Fibroblast of skin of abdomen (primary cell): Measurements from ENCODE around the gene MSS51. TPM values are rescaled to one million over a fixed set of nuclear protein-coding genes. Genes with fewer than 3 reads are reported as not detected.

Experiments used
- DNase-seq: peaks from one replicate; pipeline ENCODE4 v3.0.0-alpha.2; 2013
- polyA plus RNA-seq, 2 experiments: library from polyadenylated mRNA; unstranded; fragments of 120-200 nt; gene quantifications; one replicate each; pipeline ENCODE4 v1.2.1, GENCODE V29; 2013; ENCODE audit not compliant: insufficient read length in 2 of 2

Gene MSS51
- polyA plus RNA-seq (2013, experiment 1 of 2; ENCODE audit: insufficient read length): 2.0 TPM
- 2.0 TPM for polyA plus RNA-seq (2013, experiment 2 of 2; ENCODE audit: insufficient read length)

GRCh38 chr10:73433538-73433867 is at the start of gene MSS51:
MSS51 (minus strand) TSS chr10:73433561; CDS start chr10:73428284, 5,277 bp downstream.
- DNase-seq: no peak

GRCh38 chr10:73480158-73480557 is 46.8 kb upstream of the MSS51 start:
- peak; percentile 61 for DNase-seq

GRCh38 chr10:73478636-73479035 is 45.3 kb upstream of the MSS51 start:
- no peak for DNase-seq

- no peak for DNase-seq
These were observed 37.9 kb upstream of the MSS51 start for GRCh38 chr10:73471226-73471625.

- DNase-seq: no peak
These were observed 36.2 kb upstream of the MSS51 start for GRCh38 chr10:73469579-73469978.

- no peak for DNase-seq
These were observed 33.8 kb upstream of the MSS51 start for GRCh38 chr10:73467206-73467605.

GRCh38 chr10:73465978-73466726 is 32.8 kb upstream of the MSS51 start:
- DNase-seq: no peak

- no peak for DNase-seq
These were observed 27.5 kb upstream of the MSS51 start for GRCh38 chr10:73460897-73461296.

GRCh38 chr10:73459683-73460314 is 26.4 kb upstream of the MSS51 start:
- peak; percentile 9 for DNase-seq

GRCh38 chr10:73456187-73456890 is 23.0 kb upstream of the MSS51 start:
- no peak for DNase-seq

- no peak for DNase-seq
These were observed 15.8 kb upstream of the MSS51 start for GRCh38 chr10:73449113-73449512.

GRCh38 chr10:73448384-73448783 is 15.0 kb upstream of the MSS51 start:
- no peak for DNase-seq

- no peak for DNase-seq
These were observed 13.6 kb upstream of the MSS51 start for GRCh38 chr10:73446926-73447325.

GRCh38 chr10:73444457-73444856 is 11.1 kb upstream of the MSS51 start:
- DNase-seq: no peak

- peak; percentile 63 for DNase-seq
These were observed 6.4 kb upstream of the MSS51 start for GRCh38 chr10:73439605-73440312.

- DNase-seq: peak; percentile 50
These were observed 5.7 kb upstream of the MSS51 start for GRCh38 chr10:73439055-73439454.

- DNase-seq: no peak
These were observed 469 bp downstream of the MSS51 start for GRCh38 chr10:73432646-73433537.

- no peak for DNase-seq
These were observed 7.0 kb downstream of the MSS51 start for GRCh38 chr10:73426318-73426717.

GRCh38 chr10:73424478-73424877 is 8.9 kb downstream of the MSS51 start:
- no peak for DNase-seq

GRCh38 chr10:73423309-73423708 is 10.1 kb downstream of the MSS51 start:
- no peak for DNase-seq

GRCh38 chr10:73416571-73416970 is 16.8 kb downstream of the MSS51 start:
- no peak for DNase-seq
